ENCODE measurements around the gene ANP32B. TPM values are rescaled to one million over a fixed set of nuclear protein-coding genes. Genes with fewer than 3 reads are reported as not detected.

The ANP32B gene
- polyA plus RNA-seq, 1 donor (not counting 4 experiments of a cell fraction or from before 2014, with no cell fraction given) = 51.0 TPM

GRCh38 chr9:98039607-98040017 lies 56.5 kb downstream of the ANP32B start:
- H3K79me2 ChIP-seq (ENCODE audit: control insufficient read depth, insufficient read depth, low read length) = no peaks in the 10 kb centered on the region
- peaks cover 8% of the 10 kb centered on the region for H3K4me1 ChIP-seq (ENCODE audit: control insufficient read depth, extremely low read depth, insufficient read depth, low read length)
- no peaks in the 10 kb centered on the region for H3K9me3 ChIP-seq (ENCODE audit: control insufficient read depth, low read depth, low read length)
- no peak overlapping the region for H3K9ac ChIP-seq (ENCODE audit: control insufficient read depth, extremely low read depth, insufficient read depth, low read length)
- no peak overlapping the region for H3K27ac ChIP-seq (ENCODE audit: control insufficient read depth, insufficient read depth, low read length)
- H3K4me2 ChIP-seq (ENCODE audit: control insufficient read depth, extremely low read depth, insufficient read depth, low read depth, low read length) = no peak overlapping the region
- no peaks in the 10 kb centered on the region for H3K27me3 ChIP-seq (ENCODE audit: control insufficient read depth, extremely low read depth, insufficient read depth, low read length)
- dilution Hi-C loops (cut with MboI; ENCODE audit: extremely low pct_ligation_motif_present, low sequenced_read_pairs) = no loop called here
- DNase-seq (ENCODE audit: low read depth, low spot score) (no peak), FAIRE-seq (no peak)
- H2AFZ ChIP-seq (ENCODE audit: control insufficient read depth, low read length) = no peak overlapping the region
- no peak for TF ChIP-seq EZH2 (IDR thresholded peaks at IDR 0.05; ENCODE audit: low read length)
- no peaks in the 10 kb centered on the region for H4K20me1 ChIP-seq (ENCODE audit: control insufficient read depth, extremely low read depth, insufficient read depth, low read length)
- H3K4me3 ChIP-seq (ENCODE audit: control insufficient read depth in 2 of 3, extremely low read depth in 1 of 3, insufficient read depth in 2 of 3, low read depth in 1 of 3, low read length in 3 of 3) = no peak overlapping the region
- no peaks in the 10 kb centered on the region for H3K9me1 ChIP-seq (ENCODE audit: control insufficient read depth, extremely low read depth, insufficient read depth, low read length)
- H3K36me3 ChIP-seq (ENCODE audit: control insufficient read depth in 2 of 2, extremely low read depth in 1 of 2, insufficient read depth in 2 of 2, low read length in 2 of 2) = no peaks in the 10 kb centered on the region

GRCh38 chr9:98040212-98040611 lies 57.1 kb downstream of the ANP32B start:
- dilution Hi-C loops (cut with MboI; ENCODE audit: extremely low pct_ligation_motif_present, low sequenced_read_pairs) = no loop called here
- no peaks in the 10 kb centered on the region for H3K79me2 ChIP-seq (ENCODE audit: control insufficient read depth, insufficient read depth, low read length)

More at GRCh38 chr9:98040212-98040611, 57.1 kb downstream of the ANP32B start:
- Histone ChIP-seq H2AFZ (ENCODE audit: control insufficient read depth, low read length) (no peak overlapping the region), H3K4me1 (ENCODE audit: control insufficient read depth, extremely low read depth, insufficient read depth, low read length) (peaks cover 7% of the 10 kb centered on the region), H3K27me3 (ENCODE audit: control insufficient read depth, extremely low read depth, insufficient read depth, low read length) (no peaks in the 10 kb centered on the region), H3K36me3 (ENCODE audit: control insufficient read depth in 2 of 2, extremely low read depth in 1 of 2, insufficient read depth in 2 of 2, low read length in 2 of 2) (no peaks in the 10 kb centered on the region), H3K4me2 (ENCODE audit: control insufficient read depth, extremely low read depth, insufficient read depth, low read depth, low read length) (no peak overlapping the region), H3K4me3 (ENCODE audit: control insufficient read depth in 2 of 3, extremely low read depth in 1 of 3, insufficient read depth in 2 of 3, low read depth in 1 of 3, low read length in 3 of 3) (no peak overlapping the region), H4K20me1 (ENCODE audit: control insufficient read depth, extremely low read depth, insufficient read depth, low read length) (no peaks in the 10 kb centered on the region), H3K9ac (ENCODE audit: control insufficient read depth, extremely low read depth, insufficient read depth, low read length) (no peak overlapping the region), H3K27ac (ENCODE audit: control insufficient read depth, insufficient read depth, low read length) (no peak overlapping the region), H3K9me1 (ENCODE audit: control insufficient read depth, extremely low read depth, insufficient read depth, low read length) (no peaks in the 10 kb centered on the region), H3K9me3 (ENCODE audit: control insufficient read depth, low read depth, low read length) (no peaks in the 10 kb centered on the region)
- DNase-seq (ENCODE audit: low read depth, low spot score) (no peak), FAIRE-seq (no peak)
- TF ChIP-seq, protein P1, sequence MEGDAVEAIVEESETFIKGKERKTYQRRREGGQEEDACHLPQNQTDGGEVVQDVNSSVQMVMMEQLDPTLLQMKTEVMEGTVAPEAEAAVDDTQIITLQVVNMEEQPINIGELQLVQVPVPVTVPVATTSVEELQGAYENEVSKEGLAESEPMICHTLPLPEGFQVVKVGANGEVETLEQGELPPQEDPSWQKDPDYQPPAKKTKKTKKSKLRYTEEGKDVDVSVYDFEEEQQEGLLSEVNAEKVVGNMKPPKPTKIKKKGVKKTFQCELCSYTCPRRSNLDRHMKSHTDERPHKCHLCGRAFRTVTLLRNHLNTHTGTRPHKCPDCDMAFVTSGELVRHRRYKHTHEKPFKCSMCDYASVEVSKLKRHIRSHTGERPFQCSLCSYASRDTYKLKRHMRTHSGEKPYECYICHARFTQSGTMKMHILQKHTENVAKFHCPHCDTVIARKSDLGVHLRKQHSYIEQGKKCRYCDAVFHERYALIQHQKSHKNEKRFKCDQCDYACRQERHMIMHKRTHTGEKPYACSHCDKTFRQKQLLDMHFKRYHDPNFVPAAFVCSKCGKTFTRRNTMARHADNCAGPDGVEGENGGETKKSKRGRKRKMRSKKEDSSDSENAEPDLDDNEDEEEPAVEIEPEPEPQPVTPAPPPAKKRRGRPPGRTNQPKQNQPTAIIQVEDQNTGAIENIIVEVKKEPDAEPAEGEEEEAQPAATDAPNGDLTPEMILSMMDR (optimal IDR thresholded peaks at IDR 0.05 in 1 of 3, IDR thresholded peaks at IDR 0.05 in 1 of 3, conservative IDR thresholded peaks at IDR 0.05 in 1 of 3; ENCODE audit: extremely low read depth in 1 of 3, insufficient read depth in 2 of 3, low read length in 3 of 3) = no peak
- no peak for TF ChIP-seq EZH2 (IDR thresholded peaks at IDR 0.05; ENCODE audit: low read length)
